ENCODE measurements around the gene DENND1B. TPM values are rescaled to one million over a fixed set of nuclear protein-coding genes. Genes with fewer than 3 reads are reported as not detected.

DENND1B gene
- total and polyA plus RNA-seq, 2 of the 13 experiments (the other 11 are each of a cell fraction or from before 2014, with no cell fraction given) = 2.6 to 5.7 TPM

GRCh38 chr1:197776351-197777105 is 1.2 kb upstream of the DENND1B start:
- Histone ChIP-seq H3K4me3 (replicated peaks in 1 of 3; ENCODE audit: insufficient read depth in 1 of 3, low read depth in 2 of 3, low read length in 3 of 3) (peak overlapping the region in 1 of 3 experiments; percentile 66; a peak in 1 of 6 replicates), H2AFZ (ENCODE audit: low read length) (peak overlapping the region; percentile 97), H3K36me3 (replicated peaks in 1 of 2; ENCODE audit: control insufficient read depth in 1 of 2, insufficient read depth in 2 of 2, low read length in 2 of 2) (no peaks in the 10 kb centered on the region), H3K9ac (ENCODE audit: insufficient read depth, low read depth, low read length) (peak overlapping the region; percentile 83; the same call in 1 of the 2 replicates), H4K20me1 (ENCODE audit: insufficient read depth, low read length) (no peaks in the 10 kb centered on the region), H3K9me3 (ENCODE audit: low read length) (no peaks in the 10 kb centered on the region), H3K4me2 (ENCODE audit: low read depth, low read length) (peak overlapping the region; percentile 99), H3K27me3 (ENCODE audit: control insufficient read depth in 1 of 2, insufficient read depth in 2 of 2, low read length in 2 of 2) (no peaks in the 10 kb centered on the region), H3K27ac (ENCODE audit: extremely low read length, insufficient read depth, low read length) (no peak overlapping the region), H3K79me2 (ENCODE audit: insufficient read depth, low read length) (no peaks in the 10 kb centered on the region), H3K4me1 (ENCODE audit: insufficient read depth, low read length) (peaks cover 23% of the 10 kb centered on the region)
- TF ChIP-seq RORA (CRISPR knock-in tag; IDR thresholded peaks at IDR 0.05) (no peak), THAP11 (CRISPR knock-in tag; IDR thresholded peaks at IDR 0.05) (no peak), SALL1 (CRISPR knock-in tag; IDR thresholded peaks at IDR 0.05) (no peak), WIZ (CRISPR knock-in tag; IDR thresholded peaks at IDR 0.05) (no peak), ZNF652 (CRISPR knock-in tag; IDR thresholded peaks at IDR 0.05; ENCODE audit: borderline replicate concordance, low read depth) (no peak), ZNF3 (CRISPR knock-in tag; IDR thresholded peaks at IDR 0.05) (no peak), BRF2 (CRISPR knock-in tag; IDR thresholded peaks at IDR 0.05) (no peak), SMYD3 (CRISPR knock-in tag; IDR thresholded peaks at IDR 0.05) (no peak)
- ChIA-PET POLR2A (interaction anchor here (1.1 kb wide), 1 partner anchor 126 kb away, joined by 4 read pairs; the partner anchor contains the start of gene C1orf53), CTCF (ENCODE audit: low intra/inter-chr PET ratio, low total read pairs) (no interaction called here)
- no peak for FAIRE-seq
- intact Hi-C loops (cut with micrococcal nuclease; ENCODE audit: unreplicated experiment) (loop anchor here (5.0 to 10.0 kb wide), 4 partner anchors 88 to 249 kb away; partner anchors contain the start of genes C1orf53 and LHX9), in situ Hi-C loops (cut with HindIII; ENCODE audit: extremely low pct_ligation_motif_present, low pct_unique_long_range_greater_than_20kb) (loop anchor here (10.0 kb wide), 1 partner anchor 138 kb away; the partner anchor contains the start of gene LHX9)
- no TSS peak for BruUV-seq (replicated peaks)
- no peak for DNase-seq (ENCODE audit: low spot score)
- ATAC-seq = no peak
- 31% methylated on average over 3 of the region's 3 CpGs for WGBS (ENCODE audit: low lambda C conversion rate)
